ENCODE results near the gene RTN4. TPM values are rescaled to one million over a fixed set of nuclear protein-coding genes. Genes with fewer than 3 reads are reported as not detected.

RTN4 gene
- total and polyA plus RNA-seq, 9 donors, result 110 to 334 (median 200) TPM

DNA sequence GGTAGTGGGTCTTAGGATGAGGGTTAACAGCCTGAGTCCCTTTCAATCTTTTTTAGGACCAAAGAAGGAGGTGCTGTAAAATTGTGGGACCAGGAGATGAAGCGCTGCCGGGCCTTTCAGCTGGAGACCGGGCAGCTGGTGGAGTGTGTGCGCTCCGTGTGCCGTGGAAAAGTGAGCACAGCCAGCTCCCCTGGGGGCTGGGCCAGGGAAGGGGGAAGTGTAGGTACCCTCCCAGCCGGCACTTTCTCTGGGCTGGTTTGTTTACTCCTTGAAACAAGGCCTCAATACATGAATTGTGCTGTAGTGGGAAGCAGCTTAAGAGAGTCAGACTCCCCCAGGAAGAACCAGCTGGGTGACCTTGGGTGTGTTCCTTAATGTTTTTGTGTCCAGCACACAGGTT lies 90.1 kb downstream of the RTN4 start:
- intact Hi-C loops (cut with DNase I), result no loop called here
- TF ChIP-seq, protein P1, sequence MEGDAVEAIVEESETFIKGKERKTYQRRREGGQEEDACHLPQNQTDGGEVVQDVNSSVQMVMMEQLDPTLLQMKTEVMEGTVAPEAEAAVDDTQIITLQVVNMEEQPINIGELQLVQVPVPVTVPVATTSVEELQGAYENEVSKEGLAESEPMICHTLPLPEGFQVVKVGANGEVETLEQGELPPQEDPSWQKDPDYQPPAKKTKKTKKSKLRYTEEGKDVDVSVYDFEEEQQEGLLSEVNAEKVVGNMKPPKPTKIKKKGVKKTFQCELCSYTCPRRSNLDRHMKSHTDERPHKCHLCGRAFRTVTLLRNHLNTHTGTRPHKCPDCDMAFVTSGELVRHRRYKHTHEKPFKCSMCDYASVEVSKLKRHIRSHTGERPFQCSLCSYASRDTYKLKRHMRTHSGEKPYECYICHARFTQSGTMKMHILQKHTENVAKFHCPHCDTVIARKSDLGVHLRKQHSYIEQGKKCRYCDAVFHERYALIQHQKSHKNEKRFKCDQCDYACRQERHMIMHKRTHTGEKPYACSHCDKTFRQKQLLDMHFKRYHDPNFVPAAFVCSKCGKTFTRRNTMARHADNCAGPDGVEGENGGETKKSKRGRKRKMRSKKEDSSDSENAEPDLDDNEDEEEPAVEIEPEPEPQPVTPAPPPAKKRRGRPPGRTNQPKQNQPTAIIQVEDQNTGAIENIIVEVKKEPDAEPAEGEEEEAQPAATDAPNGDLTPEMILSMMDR (IDR thresholded peaks at IDR 0.05), result no peak
- no peak for TF ChIP-seq POLR2A (IDR thresholded peaks at IDR 0.05)
- H3K9me3 ChIP-seq, result no peaks in the 10 kb centered on the region
- no peak for DNase-seq
- no peak overlapping the region for H3K4me3 ChIP-seq
- H3K36me3 ChIP-seq, result no peaks in the 10 kb centered on the region
- no peak overlapping the region for H3K27ac ChIP-seq
- 66 to 75% (median 73%) methylated on average over 7 of the region's 7 CpGs for WGBS, 3 donors
- H3K27me3 ChIP-seq, result no peaks in the 10 kb centered on the region
- H3K4me1 ChIP-seq (ENCODE audit: insufficient read depth), result no peaks in the 10 kb centered on the region

DNA sequence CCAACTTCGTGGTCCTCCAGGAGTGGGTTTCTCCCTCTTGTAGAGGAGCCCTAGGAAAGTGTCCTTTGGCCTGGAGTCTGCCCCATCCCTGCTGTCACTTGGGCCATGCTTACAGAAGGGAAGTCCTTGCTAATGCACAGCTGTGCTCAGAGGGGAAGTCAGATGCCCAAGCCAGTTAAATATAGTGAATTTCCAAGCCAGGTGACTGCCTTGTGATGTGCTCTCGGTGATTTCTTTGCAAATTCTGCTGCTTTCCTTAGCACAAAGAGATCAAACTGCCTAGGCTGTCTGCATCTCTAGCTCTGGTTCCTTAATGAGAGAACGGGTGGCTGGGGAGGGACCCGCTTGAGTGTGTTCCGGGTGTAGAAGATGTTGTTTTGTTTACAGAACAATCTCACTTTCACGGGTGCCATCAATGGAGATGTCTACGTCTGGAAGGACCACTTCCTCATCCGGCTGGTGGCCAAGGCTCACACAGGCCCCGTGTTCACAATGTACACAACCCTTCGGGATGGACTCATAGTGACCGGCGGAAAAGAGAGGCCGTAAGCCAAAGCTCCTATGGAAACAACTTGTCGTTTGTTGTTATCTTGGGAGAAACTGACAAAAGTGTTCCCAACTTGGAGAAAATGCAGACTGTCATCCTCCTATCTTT lies 91.4 kb downstream of the RTN4 start:
- intact Hi-C loops (cut with DNase I), result no loop called here
- DNase-seq, result no peak

DNA sequence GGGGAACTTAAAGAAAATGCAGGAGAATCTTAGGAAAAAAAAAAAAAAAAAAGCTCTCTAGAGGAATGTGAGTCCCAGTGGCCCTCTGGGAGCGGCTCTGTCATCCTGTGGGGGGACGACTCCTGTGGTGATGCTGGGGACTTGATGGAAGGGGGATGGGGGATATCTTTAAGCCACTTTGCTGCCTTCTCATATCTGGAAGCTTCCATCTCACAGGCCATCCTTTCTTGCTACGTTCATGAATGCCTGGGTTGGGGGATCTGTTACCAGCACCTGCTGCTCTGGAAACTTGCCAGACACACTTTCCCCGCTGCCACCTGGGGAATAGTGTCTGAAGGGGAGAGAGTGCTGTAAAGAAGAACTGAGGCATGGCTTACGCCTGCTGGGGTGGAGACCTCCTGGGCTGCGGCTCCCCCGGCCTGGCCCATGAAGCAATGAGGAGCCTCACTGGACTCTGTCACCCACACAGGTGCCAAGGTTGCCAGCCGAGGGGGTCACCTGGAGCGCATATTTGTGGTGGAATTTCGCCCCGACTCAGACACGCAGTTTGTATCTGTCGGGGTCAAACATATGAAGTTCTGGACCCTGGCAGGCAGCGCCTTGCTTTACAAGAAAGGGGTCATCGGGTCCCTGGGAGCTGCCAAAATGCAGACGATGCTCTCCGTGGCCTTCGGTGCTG lies 92.8 kb downstream of the RTN4 start:
- DNase-seq, result no peak
- H3K4me1 ChIP-seq (ENCODE audit: insufficient read depth), result no peaks in the 10 kb centered on the region
- no peaks in the 10 kb centered on the region for H3K36me3 ChIP-seq
- 81 to 86% (median 84%) methylated on average over 18 of the region's 18 CpGs for WGBS, 3 donors
- intact Hi-C loops (cut with DNase I), result no loop called here
- H3K4me3 ChIP-seq, result no peak overlapping the region
- no peaks in the 10 kb centered on the region for H3K9me3 ChIP-seq
- TF ChIP-seq POLR2A (IDR thresholded peaks at IDR 0.05), result no peak
- TF ChIP-seq, protein P1 (IDR thresholded peaks at IDR 0.05), result no peak
- TF ChIP-seq EP300 (IDR thresholded peaks at IDR 0.05), result no peak
- no peaks in the 10 kb centered on the region for H3K27me3 ChIP-seq
- no peak overlapping the region for H3K27ac ChIP-seq

More for the DNA sequence above, 91.4 kb downstream of the RTN4 start:
- Histone ChIP-seq H3K27me3 (no peaks in the 10 kb centered on the region), H3K4me1 (ENCODE audit: insufficient read depth) (no peaks in the 10 kb centered on the region), H3K27ac (no peak overlapping the region), H3K36me3 (no peaks in the 10 kb centered on the region), H3K4me3 (no peak overlapping the region), H3K9me3 (no peaks in the 10 kb centered on the region)
- WGBS, 3 donors, result 91 to 93% (median 92%) methylated on average over 14 of the region's 14 CpGs
- TF ChIP-seq POLR2A (IDR thresholded peaks at IDR 0.05) (no peak), EP300 (IDR thresholded peaks at IDR 0.05) (no peak)
- TF ChIP-seq, protein P1 (IDR thresholded peaks at IDR 0.05), result no peak

DNA sequence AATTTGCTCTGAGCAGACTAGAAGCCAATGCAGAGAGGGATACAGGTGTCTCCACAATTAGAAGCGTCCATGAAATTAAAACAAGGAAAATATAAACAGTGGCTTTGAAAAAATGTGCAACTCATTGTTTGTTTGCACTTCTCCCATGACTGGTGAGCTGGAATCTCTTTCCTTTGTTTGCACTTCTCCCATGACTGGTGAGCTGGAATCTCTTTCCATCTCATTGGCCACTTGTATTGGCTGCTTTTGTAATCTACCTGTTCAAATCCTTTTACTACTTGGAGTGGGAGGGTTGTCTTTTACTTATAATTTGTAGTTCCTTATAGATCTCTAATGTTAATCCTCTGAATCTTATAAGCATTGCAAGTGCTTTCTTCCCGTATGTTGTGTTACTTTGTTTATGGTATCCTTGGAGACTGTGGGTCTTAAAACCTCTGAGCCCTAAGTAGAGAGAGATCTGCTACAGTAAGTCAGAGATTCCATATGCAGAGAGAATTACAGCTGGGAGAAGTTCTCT lies 94.1 kb downstream of the RTN4 start:
- Histone ChIP-seq H3K27ac (no peak overlapping the region), H3K4me1 (ENCODE audit: insufficient read depth) (no peaks in the 10 kb centered on the region), H3K4me3 (no peak overlapping the region), H3K9me3 (no peaks in the 10 kb centered on the region), H3K36me3 (no peaks in the 10 kb centered on the region), H3K27me3 (no peaks in the 10 kb centered on the region)
- intact Hi-C loops (cut with DNase I), result no loop called here
- 57 to 75% (median 73%) methylated on average over 2 of the region's 2 CpGs for WGBS, 3 donors
- TF ChIP-seq, protein P1 (IDR thresholded peaks at IDR 0.05), result no peak
- TF ChIP-seq POLR2A (IDR thresholded peaks at IDR 0.05) (no peak), EP300 (IDR thresholded peaks at IDR 0.05) (no peak)
- no peak for DNase-seq
